ENCODE data around the gene PCMTD2.

GRCh38 chr20:64273109-64273508 lies 17.6 kb downstream of the PCMTD2 start:
- TF ChIP-seq CTCF (IDR thresholded peaks at IDR 0.05) = no peak
- TF ChIP-seq POLR2A (IDR thresholded peaks at IDR 0.05) = no peak
